Left ventricle myocardium superior (tissue), 1 donor: ENCODE measurements around the gene ITGA8. TPM values are rescaled to one million over a fixed set of nuclear protein-coding genes. Genes with fewer than 3 reads are reported as not detected.
"Not testable (repeated sequence)": the region's sequence is repeated elsewhere in the genome, so short reads cannot be mapped to it uniquely, and the experiment has no call there.

Source experiments
- ATAC-seq: fragments of 200-7000 bp; cut with Tn5 transposase; one replicate; pipeline ENCODE4 v1.9.1; 2020; ENCODE audit warnings: mild to moderate bottlenecking, moderate library complexity
- DNase-seq: peaks from one replicate; pipeline ENCODE4 v3.0.0-alpha.2; 2020
- intact Hi-C: fragments of 100-400 bp; cut with micrococcal nuclease; formaldehyde crosslinking; loops from one replicate; pipeline ENCODE4 v1.11.0; 2022
- total RNA-seq: library from RNA; stranded (reverse); fragmentation: NEBNext Ultra II Directional; extraction: Animal tissue kit (Norgen Biotek cat#: 25700); gene quantifications from one replicate; pipeline ENCODE4 v1.2.1, GENCODE V29; 2021
- donor health status: DM: no; HTN: yes; CAD: no; lungs with severe emphysema.

Gene ITGA8
- total RNA-seq, 1 donor from 2014 or later, result 0.82 TPM

DNA sequence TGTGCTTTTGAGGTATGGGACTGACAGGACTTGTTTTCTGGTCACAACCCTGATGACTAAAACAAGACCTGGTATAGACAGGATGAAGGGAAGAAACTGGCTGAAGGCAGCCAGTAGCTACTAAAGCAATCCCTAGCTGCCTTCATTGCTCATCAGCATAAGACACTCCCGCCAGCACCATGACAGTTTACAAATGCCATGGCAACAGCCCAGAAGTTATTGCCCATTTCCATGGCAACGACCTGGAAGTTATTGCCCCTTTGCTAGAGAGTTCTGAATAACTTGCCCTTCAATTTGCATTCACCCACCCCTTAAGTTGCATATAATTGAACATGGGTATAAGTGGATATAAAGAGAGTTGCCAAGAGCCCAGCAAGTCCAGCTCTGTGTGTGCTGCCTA lies 179.0 kb downstream of the ITGA8 start:
- intact Hi-C loops, result no loop called here
- DNase-seq, result no peak
- no peak for ATAC-seq

DNA sequence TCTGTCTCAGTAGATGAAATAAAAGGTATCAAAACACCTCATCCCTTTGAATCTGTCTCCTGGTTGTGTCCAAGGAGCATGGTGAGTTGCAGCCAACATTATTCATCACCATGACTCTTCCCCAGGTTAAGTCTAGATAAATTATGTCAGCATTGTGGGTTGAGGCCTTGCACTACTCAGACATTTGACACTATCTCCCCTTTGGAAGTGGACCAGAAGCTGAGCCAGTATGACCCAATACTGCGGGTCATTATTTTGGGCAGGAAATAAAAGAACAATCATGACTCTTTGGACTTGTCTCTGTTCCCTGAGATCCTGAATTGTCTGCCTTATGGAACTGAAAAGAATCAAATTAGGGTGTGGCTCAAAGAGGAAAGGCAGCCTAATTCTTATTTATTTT lies 180.5 kb downstream of the ITGA8 start:
- no peak for ATAC-seq
- intact Hi-C loops, result no loop called here
- DNase-seq, result no peak

DNA sequence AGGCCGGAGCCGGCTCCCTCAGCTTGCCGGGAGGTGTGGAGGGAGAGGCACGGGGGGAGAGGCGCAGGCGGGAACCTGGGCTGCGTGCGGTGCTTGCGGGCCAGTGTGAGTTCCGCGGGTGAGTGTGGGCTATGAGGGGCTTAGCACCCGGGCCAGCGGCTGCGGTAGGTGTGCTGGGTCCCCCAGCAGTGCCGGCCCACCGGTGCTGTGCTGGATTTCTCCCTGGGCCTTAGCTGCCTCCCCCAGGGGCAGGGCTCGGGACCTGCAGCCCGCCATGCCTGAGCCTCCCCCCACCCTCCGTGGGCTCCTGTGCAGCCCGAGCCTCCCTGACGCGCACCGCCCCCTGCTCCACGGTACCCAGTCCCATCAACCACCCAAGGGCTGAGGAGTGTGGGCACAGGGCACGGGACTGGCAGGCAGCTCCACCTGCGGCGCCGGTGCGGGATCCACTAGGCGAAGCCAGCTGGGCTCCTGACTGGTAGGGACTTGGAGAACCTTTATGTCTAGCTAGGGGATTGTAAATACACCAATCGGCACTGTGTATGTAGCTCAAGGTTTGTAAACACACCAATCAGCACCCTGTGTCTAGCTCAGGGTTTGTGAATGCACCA lies 184.7 kb downstream of the ITGA8 start:
- DNase-seq, ATAC-seq, intact Hi-C loops: not testable (repeated sequence)

DNA sequence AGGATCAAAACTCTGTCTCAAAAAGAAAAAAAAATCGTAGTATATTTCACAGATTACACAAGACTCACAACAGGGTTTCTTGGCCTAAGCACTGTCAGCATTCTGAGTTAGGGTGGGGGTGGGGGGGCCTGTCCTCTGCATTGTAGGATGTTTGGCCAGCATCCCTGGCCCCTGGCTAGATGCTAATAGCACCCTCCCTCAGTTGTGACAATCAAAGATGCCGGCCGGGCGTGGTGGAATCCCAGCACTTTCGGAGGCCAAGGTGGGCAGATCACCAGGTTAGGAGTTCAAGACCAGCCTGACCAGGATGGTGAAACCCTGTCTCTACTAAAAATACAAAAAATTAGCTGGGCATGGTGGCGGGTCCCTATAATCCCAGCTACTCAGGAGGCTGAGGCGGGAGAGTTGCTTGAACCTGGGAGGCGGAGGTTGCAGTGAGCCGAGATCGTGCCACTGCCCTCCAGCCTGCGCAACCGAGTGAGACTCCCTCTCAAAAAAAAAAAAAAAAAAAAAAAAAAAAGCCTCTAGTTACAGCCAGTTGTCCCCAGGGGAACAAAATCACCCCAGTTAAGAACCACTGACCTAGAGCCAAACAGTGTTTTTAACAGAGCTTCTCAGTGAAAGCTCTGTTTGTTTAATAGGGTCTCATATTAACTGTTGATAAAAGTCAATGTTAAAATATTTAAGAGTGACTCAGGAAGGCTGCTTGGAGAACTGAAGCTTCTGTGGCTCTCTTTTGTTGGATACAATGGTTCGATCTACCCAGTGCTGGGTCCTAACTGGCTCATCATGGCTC lies 187.6 kb downstream of the ITGA8 start:
- intact Hi-C loops, result no loop called here
- no peak for ATAC-seq
- DNase-seq, result no peak

DNA sequence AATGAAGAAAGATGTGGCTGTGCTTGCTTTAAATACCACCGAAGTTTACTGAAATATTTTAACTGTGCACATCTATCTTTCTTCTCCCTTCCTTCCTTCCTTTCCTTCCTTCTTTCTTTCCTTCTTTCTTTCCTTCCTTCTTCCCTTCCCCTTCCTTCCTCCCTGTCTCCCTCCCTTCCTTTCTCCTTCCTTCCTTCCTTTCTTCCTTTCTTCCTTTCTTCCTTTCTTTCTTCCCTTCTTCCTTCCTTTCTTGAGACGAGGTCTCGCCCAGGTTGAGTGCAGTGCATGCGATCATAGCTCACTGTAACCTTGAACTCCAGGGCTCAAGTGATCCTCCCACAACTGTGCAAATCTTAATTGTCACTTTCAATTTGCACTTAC lies 190.9 kb downstream of the ITGA8 start:
- intact Hi-C loops, result no loop called here
- ATAC-seq (no peak), DNase-seq (no peak)

DNA sequence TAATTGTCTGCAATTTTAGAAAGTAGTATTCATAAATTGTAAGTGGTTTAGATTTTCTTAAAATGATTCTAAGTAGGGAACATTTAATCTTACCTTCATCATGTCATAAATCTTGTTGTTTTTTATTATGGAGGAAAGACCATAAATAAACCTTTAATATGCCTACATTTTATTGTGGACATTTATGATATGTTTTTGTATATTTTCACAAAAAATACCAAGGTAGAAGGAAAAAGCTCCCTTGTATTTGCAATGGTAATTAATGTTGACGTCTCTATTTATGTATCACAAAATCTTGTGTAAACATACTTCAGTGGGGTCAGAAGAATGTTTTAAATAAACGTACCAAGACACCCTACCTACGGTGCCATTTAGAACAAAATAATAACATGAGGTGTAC lies 193.0 kb downstream of the ITGA8 start:
- DNase-seq, result no peak
- no peak for ATAC-seq
- intact Hi-C loops, result no loop called here

DNA sequence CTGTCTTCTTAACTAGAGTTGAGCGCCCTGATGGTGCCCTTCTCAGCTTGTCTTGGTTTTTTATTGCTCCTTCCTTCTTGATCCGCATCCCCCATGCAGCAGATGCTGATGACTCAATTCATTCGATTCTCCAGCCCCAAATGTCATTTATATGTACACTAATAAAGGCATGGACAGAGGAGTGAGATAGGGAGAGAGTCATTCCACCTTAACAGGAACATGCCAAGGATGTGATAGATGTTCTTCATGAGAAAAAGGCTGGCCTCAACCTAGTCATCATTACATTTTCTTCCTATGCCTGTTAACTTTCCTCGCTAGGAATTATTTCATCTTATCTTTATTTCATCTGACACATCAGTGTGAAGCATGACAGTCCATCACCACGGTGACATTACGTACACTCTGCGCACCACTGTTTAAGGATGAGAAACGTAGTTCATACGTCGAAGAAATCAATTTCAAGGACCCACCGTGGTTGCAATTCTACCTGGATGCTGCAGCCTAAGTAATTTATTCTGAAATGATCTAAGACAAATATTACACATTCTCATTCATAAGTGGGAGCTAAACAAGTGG lies 198.3 kb downstream of the ITGA8 start:
- ATAC-seq, result no peak
- DNase-seq, result no peak
- intact Hi-C loops, result no loop called here

DNA sequence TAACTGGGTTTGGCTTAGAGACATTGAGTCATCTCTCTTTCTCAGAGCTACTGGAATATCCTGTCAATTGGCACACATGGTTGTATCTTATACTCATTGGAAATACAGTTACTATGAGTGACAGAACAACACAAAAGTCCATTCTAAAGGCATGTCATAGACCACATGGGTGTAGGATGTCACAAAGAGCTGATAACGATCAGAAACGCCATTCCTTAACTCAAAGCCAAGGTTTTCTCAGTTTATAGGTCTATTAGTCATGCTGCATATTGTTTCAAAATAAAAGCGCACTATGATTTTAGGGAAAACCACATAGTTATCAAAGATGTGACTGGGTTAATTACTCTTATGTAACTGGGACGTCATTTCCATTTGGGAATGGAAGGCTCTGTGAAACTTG lies 201.5 kb downstream of the ITGA8 start:
- DNase-seq (no peak), ATAC-seq (no peak)
- intact Hi-C loops, result no loop called here

DNA sequence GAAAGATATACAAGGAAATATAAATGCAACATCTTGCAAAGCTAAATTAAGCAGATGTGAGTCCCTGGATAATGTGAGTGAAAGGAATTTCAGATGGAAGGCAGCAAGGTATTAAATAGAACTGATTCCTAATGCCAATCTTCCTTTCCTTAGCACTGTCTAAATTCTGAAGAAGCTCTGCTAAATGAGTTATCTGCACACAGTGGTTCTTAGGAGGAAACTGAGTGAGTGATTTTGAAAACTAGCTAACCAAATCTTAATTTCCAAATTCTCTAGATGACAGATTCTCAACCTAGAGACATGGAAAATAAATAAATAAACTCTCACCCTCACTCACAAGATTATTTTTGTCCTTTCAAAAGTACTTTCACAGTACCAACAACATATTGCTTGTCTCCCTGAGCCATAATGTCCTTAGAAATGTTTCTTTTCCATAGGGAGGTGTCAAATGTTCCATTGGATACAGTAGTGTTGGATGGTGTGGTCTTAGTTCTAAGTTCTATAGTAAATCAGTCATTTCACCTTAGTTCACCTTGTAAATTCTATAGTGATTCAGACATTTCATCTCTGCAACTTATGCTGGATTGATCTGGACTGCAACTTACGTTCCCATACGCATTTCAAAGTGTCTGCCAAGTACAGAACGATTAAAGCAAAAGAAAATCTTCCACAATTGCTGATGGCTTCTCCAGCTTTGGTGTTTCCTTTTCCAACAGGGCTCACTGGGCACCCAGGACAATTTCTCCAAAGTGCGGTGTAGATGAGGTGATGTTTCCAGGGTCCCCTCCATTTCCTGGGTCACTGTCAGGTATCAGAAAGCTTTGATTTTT lies 203.3 kb downstream of the ITGA8 start:
- DNase-seq (no peak), ATAC-seq (no peak)
- intact Hi-C loops, result no loop called here

DNA sequence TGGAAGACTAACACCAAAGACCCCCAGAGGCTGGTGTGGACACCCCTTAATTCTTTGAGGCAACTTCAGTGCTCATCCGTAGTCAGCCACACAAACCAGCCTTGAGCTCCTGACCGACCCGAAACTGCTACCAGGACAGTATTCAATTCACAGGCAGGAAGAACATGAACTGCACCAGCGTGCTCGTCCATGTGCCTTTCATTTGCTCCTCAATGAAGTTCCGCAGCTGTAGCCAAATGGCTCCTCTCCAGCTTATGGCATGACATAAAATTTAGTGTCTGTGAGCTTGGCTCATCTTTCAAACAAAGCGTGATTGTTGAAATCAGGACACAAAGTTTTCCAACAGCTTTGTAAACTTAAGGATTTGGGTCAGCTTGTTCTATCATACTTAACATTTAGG lies 204.5 kb downstream of the ITGA8 start:
- peak; percentile 41 for DNase-seq

DNA sequence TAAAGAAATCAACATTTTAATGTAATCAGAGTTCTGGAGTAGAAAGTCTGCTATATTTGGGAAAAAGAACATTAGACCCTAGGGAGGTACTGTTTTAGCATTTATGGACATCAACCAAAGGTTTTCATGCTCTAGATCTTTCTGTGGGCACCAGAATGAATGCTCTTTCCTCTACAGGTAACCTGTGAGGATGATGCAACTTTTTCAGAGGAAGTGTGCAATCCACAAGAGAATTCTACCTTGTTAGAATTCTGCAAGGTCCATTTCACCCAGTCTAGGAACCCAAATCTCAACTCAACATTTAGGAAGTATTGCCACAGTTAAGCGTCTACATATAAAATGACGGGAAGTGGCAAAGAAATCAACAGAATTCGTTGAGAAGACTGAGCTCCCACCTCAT lies 208.8 kb downstream of the ITGA8 start:
- intact Hi-C loops, result no loop called here
- DNase-seq (no peak), ATAC-seq (no peak)

More for the DNA sequence above, 204.5 kb downstream of the ITGA8 start:
- ATAC-seq, result peak; percentile 24
- intact Hi-C loops, result no loop called here

DNA sequence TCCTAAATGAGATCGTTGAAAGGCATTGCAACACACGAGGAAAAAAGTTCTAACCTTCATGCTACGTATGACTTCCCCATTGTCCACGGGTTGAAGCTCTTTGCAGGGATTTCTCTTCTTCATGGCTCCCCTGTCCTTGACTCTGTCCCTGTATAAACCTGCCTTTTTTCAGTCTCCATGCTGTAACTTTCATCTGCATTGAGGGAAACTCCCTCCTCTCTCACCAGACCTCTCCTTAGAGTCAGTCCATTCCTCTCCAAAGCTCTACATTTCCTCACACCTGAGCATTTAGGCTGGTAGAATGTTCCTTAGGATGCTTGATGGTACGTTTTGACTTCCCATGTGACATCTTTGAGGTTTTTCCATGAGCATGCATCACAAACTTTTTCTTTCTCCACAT lies 214.4 kb downstream of the ITGA8 start:
- no peak for DNase-seq
- no peak for ATAC-seq
- intact Hi-C loops, result no loop called here

DNA sequence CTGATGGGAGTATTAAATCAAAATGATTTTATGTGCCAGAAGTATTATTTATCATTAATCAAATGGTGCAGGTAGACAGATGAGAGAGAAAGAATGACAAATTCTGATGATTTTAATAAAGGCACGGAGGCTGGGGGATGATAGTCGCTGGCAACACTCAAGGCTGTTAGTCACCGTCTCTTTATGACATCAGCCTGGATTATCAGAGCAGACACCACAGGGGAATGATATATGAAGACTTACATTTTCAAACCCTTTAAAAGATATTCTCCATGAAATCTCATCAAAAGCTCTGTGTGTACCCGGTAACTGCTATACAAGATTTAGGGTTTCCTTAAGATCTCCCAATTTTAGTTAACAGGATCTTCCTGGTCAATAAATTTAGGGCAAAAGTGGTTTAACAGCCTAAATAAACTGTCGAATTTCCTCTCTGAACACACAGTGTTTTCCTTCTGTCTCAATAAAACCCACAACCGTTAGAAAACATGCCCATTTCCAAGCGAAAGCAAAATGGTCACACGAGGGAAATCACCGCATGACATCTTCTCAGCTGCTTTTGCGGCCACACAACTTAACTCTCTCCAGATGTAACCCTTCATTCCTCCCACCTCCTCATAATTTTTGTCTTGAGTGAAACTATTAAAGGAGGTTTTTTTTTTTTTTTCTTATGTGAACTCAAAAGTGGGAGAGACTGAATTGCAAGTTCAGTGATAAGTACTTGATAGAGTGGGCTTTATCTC lies 215.5 kb downstream of the ITGA8 start:
- intact Hi-C loops, result no loop called here
- ATAC-seq (no peak), DNase-seq (no peak)

DNA sequence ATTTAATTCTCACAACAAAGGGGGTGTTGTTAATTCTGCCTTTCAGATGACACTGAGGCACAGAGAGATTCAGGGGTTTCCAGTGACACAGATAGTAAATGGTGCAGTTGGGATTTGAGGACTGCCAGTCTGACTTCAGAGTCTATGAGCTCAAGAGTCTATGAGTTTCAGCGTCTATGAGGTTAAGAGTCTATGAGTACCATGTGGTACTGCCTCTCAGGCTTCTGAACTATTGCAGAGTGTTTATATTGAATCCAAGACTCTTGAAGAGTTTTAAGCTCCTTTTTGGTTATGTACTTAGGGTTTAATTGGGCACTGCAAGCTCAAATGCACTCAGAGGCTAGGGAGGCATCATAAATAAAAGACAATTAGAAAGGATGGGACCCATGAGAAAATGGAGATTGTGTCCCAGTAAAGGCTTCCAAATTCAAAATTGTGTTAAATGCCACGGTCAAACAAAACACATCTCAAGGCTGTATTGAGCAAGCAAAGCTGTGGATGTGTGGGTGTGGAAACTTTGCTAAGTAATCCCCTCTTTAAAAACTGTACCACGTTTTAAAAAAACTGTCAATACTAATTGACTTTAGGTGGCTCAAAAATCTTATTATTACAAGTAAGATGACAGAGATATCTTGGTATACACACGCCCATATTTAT lies 224.7 kb downstream of the ITGA8 start:
- DNase-seq (no peak), ATAC-seq (no peak)

DNA sequence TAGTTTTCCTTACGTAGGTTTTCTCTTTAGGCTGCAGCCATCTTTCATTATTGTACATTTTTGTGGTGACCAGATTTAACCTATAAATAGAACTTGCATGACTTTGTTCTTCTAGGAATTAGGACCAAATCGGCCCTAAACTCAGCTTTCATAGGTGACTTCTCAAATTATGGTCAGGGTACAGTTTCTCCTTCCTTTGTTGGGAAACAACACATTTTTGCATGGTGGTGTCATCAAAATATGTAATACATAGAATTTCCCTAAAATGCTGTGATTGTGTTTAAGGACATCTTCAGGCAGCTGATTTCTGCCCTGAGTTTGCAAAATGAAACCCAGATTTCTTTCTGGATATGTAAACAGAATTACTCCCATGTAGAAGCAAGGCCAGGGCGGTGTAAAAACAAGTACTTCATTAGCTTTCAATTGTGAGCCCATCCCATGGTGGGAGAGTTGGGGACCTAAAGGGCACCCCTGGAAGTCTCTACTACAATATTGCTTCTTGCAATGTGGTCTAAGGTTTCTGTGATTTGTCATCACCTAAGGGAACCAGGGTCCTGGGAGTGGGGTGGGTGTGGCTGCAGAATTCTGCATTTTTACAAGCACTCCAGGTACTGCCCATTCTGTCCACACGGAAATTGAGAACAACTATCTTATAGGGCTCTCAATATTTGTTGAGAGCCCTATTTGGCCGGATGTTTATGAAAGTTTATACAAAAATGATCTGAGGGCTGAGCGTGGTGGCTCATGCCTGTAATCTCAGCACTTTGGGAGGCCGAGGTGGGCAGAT lies 227.7 kb downstream of the ITGA8 start:
- DNase-seq (no peak), ATAC-seq (no peak)
- intact Hi-C loops, result no loop called here

More for the DNA sequence above, 224.7 kb downstream of the ITGA8 start:
- intact Hi-C loops, result no loop called here

DNA sequence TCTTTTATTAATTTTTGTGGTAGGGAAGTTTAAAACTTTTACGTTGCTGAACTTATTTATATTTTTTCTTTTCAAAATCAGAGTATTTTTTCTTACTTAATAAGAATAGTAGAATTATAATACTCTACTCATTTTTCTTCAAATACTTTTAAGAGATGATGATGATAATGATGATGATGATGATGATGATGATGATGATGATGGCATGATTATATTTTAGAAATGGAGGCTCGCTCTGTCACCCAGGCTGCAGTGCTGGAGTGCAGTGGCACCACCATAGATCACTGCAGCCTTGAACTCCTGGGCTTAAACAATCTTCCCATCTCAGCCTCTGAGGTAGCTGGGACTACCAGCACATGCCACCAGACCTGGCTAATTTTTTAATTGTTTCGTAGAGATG lies 230.3 kb downstream of the ITGA8 start:
- DNase-seq (no peak), ATAC-seq (no peak)
- intact Hi-C loops, result no loop called here

DNA sequence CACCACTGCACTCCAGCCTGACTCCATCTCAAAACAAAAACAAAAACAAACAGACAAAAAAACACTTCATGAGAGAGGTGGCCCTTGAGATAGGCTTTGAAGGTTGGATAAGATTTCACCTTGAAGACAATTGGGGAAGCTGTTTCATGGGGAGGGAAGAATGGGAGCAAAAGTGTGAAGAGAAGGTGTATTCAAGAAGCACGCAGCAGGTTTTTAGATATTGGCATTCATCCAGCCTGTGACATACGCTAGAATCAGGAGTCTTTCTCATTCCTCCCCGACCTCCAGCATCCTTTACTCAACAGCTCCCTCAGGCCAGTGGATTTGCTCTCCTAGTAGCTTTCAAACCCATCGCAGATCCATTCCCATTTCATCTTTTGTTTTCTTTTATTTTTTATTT lies 232.3 kb downstream of the ITGA8 start:
- intact Hi-C loops, result no loop called here
- DNase-seq, result no peak
- no peak for ATAC-seq

DNA sequence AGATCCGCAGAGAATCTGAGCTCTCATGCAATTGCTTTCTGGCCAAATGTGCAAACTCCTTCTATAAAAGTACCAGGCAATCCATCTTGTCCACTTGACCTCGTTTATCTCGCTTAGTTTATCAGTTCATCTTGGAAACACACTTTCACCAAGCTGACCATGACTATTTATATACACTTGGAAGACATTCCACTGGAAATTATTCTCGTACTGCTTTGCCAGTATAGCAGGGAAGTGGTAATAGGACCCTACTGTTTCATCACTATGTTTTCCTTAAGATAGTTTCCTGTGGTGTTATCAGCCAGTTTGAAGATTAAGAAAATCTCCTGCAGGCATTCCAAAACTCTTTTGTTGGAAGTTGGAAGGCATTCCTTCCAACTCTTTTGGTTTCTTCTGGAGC lies 233.3 kb downstream of the ITGA8 start:
- intact Hi-C loops, result no loop called here
- ATAC-seq (no peak), DNase-seq (no peak)
